ENCODE results near the gene LRRC32.
A peak's percentile ranks its signal among the peaks of the same experiment; 100 is the strongest.

LRRC32 gene

GRCh38 chr11:76698321-76699043 is 27.9 kb upstream of the LRRC32 start:
- DNase-seq, result no peak

GRCh38 chr11:76696756-76697155 is 26.2 kb upstream of the LRRC32 start:
- no peak for DNase-seq

- DNase-seq, result no peak
Observed at GRCh38 chr11:76695771-76696170, 25.2 kb upstream of the LRRC32 start.

- no peak for DNase-seq
Observed at GRCh38 chr11:76695133-76695532, 24.6 kb upstream of the LRRC32 start.

GRCh38 chr11:76694664-76695063 is 24.1 kb upstream of the LRRC32 start:
- DNase-seq, result no peak

- no peak for DNase-seq
Observed at GRCh38 chr11:76693806-76694205, 23.3 kb upstream of the LRRC32 start.

GRCh38 chr11:76692956-76693355 is 22.4 kb upstream of the LRRC32 start:
- DNase-seq, result no peak

GRCh38 chr11:76691655-76692054 is 21.1 kb upstream of the LRRC32 start:
- DNase-seq, result no peak

- peak in 1 of 2 donors; percentile 29 for DNase-seq
Observed at GRCh38 chr11:76690736-76691135, 20.2 kb upstream of the LRRC32 start.

- DNase-seq, result no peak
Observed at GRCh38 chr11:76689313-76690260, 19.0 kb upstream of the LRRC32 start.

GRCh38 chr11:76688146-76688545 is 17.6 kb upstream of the LRRC32 start:
- DNase-seq, result no peak

GRCh38 chr11:76686261-76687079 is 15.9 kb upstream of the LRRC32 start:
- DNase-seq, result peak in 1 of 2 donors; percentile 11

GRCh38 chr11:76685831-76686230 is 15.3 kb upstream of the LRRC32 start:
- no peak for DNase-seq

- no peak for DNase-seq
Observed at GRCh38 chr11:76685237-76685636, 14.7 kb upstream of the LRRC32 start.

GRCh38 chr11:76684516-76684915 is 14.0 kb upstream of the LRRC32 start:
- DNase-seq, result no peak

GRCh38 chr11:76683161-76684095 is 12.9 kb upstream of the LRRC32 start:
- DNase-seq, result no peak

- no peak for DNase-seq
Observed at GRCh38 chr11:76682684-76683083, 12.1 kb upstream of the LRRC32 start.

- no peak for DNase-seq
Observed at GRCh38 chr11:76682106-76682505, 11.6 kb upstream of the LRRC32 start.

GRCh38 chr11:76680518-76681425 is 10.2 kb upstream of the LRRC32 start:
- DNase-seq, result peak; percentile 66 to 68

GRCh38 chr11:76678321-76678720 is 7.8 kb upstream of the LRRC32 start:
- DNase-seq, result no peak

GRCh38 chr11:76677458-76677765 is 6.9 kb upstream of the LRRC32 start:
- no peak for DNase-seq
